ENCODE measurements around the gene ZNF217.

DNA sequence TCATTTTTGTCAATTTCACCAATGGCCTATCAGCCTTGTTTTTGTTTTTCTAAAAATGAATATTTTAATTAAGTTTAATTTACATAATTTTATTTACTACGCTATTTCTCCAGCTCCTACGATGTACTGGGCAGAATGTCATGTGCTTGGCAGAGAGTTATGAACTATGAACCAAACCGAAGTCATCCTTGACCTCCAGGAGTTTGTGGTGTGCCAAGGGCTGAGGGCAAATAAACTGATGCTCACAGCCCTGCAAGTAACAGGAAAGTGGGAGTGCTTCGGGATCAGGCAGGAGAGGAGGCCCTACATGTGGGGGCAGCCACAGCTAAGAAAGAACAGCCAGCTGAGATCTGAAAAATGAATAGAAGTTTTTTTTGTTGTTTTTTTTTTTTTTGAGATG, 38.6 kb downstream of the ZNF217 start:
- TF ChIP-seq POLR2A (IDR thresholded peaks at IDR 0.05; ENCODE audit: low read depth, low read length) (no peak), POLR2AphosphoS5 (IDR thresholded peaks at IDR 0.05; ENCODE audit: low read depth, low read length) (no peak), TAF1 (IDR thresholded peaks at IDR 0.05; ENCODE audit: borderline replicate concordance, low read depth, low read length) (no peak)
